C1 segment of cervical spinal cord (tissue), 14 donors: Measurements from ENCODE around the gene REEP3.
"Not testable (repeated sequence)": the region's sequence is repeated elsewhere in the genome, so short reads cannot be mapped to it uniquely, and the experiment has no call there.

Source experiments
- DNase-seq, 14 donors: peaks; one replicate each; lab custom pipeline; 2025; lab: John Stamatoyannopoulos, UW

Gene REEP3

DNA sequence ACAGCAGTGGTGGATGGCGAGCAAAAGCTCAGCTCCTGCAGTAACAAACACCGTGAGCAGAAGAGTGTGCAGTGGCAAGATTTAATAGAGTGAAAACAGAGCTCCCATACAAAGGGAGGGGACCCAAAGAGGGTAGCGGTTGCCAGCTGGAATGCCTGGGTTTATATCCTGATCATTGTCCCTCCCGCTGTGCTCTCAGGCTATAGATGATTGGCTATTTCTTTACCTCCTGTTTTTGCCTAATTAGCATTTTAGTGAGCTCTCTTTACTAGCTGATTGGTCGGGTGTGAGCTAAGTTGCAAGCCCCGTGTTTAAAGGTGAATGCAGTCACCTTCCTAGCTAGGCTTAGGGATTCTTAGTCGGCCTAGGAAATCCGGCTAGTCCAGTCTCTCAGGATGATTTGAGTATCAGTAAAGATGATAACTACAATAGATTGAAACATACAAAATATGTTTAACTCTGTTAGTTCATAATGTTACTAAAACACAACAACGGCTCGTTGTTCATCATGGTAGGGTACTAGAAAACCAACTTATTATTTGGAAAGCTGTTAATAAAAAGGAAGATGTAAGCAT, 143.9 kb downstream of the REEP3 start:
- DNase-seq: not testable (repeated sequence)

DNA sequence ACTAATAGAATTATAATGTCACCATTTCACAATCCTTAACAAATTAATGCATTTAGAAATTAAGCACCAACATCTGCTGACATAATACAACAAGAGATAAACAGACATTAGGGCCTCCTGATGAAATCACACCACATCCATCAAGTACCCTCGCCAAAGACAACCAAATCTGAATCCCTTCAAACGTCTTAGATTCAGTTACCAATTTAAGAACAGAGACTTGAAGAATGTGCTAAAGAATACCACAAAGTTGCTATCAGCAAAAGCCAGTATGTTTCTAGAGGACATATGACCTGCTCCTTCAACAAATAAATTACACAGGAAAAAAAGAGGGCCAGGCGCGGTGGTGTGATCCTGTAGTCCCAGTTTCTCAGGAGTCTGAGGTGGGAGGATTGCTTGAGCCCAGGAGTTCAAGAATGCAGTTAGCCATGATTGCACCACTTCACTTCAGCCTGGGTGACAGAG, 144.5 kb downstream of the REEP3 start:
- no peak for DNase-seq

DNA sequence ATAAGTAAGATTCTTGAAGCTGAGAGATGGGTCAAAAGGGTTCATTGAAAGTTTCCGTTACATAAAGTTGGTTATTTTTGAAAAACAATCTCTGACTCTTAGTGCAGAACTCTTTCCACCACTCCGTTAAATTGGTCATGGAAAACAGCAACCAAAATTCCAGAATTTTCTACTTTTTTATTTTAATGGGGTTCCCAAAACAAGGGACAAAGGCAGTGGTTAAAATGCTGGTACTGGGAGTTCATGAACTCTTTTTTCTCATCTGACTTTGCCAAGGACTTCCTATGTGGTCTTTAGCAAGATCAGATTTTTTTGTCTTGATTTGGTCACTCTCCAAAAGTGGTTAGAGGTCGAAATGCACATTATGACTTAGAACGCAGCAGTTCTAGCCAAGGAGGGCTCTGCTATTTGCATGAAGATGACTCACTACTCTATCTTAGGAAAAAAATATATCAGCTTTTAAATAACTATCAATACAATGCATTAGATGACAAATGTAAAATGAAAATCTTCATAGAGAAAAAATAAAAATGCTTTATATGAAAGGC, 145.7 kb downstream of the REEP3 start:
- DNase-seq: no peak

DNA sequence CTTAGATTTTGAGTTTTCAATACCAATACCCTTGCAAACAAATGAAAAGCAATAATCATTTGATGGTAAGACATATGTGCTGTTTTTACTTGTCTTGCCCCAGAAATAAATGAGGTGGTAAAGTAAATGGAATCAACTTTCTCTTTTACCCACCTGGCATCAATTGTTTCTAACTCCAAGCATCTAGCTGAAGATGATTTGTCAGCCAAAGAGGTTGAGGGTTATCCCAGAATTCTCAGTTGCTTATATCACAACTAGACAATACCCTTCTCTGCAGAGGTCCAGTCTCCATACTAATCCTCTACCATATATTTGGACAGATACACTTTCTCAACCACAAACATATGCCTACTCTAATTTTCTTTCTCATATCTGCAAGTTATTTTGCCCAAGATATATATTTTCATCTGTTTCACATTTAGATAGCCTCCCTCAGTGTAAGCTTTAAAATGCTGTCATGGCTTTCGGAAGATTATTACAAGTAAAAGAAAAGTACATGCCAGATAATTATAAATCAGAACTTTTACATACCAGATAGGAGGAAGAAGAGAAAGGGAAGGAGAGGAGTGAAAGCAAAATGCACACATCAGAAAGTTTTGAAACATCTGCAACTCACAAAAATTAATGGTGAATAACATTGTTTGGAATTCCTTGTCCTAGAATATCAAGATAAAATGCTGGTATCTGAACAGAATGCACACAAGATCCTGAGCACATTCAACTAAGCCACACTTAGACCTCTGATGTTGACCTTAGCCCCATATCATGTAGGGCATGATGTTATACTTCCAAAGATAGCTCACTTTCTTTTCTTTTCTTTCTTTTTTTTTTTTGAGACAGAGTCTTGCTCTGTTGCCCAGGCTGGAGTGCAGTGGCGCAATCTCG, 146.6 kb downstream of the REEP3 start:
- DNase-seq: no peak

DNA sequence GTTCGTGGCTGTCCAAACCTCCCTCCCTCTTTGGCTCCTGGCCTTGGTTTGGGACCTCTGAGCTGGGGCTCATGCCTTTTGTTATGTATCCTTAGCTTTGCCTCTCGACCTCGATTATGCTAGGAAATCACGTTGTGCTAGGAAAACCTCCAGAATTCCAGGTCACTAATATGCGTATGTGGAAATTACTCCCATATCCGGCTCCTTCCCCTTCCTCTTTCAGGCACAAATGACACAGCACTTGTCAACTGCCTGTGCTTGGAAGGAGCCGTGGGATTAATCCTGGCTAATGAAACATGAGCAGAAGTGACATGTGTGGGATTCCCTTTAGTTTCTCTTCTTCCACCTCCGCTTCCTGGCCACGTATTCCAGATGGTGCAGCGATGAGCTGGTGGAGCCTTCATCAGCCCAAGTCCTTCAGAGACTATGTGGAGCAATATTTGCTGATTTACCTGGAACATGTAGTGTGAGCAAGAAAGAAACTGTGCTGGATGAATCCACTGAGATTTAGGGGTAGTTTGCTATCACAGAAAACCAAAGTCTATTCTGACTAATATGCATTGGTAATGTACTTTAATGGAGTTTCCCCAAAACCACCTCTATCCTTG, 149.2 kb downstream of the REEP3 start:
- no peak for DNase-seq

DNA sequence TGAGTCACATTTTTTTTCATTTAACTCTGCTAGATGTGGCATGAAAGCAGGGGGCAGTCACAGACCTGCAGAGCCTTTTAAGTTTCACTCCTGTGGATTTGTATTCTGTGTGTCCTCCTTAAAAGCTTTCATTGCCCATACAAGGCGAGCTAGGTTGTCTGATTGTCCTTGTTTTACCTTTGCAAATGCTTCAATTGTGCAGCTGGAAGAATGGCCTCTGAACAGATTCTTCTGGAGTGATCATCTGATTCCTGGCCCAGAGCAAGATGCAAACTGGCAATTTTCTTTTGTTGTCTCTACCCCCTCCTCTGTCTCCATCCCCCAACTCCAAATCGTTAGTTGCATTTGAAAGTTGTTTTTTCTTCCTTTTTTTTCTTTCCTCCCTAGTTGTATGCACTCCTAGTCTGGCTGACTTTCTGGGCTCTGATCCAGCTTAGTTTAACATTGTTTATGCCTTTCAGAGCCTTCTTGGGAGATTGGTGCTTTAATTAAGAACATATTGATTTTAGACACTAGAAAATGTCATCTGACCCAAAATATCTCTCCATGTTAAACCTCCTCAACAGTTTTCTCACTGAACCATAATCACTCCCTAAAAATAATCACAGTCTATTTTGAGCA, 150.2 kb downstream of the REEP3 start:
- DNase-seq: no peak

DNA sequence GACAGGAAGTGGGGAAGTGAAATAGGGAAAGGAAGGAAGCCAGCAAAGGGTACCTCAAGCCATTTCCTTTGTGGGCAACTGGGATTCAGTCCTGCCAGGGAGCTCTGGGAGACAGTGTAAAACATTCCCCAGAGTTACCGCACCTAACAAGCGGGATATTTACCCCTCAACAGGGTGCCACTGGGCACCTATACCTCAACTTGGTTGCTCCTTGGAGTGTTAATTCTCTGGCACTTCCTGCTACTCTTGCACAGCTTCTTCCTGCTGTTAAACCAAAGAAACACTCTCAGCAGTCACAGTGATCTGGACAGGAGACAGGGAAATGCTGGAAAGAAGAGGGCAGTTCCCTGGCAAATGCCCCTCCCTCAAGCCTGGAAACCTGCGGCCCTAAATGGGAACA, 151.3 kb downstream of the REEP3 start:
- DNase-seq: no peak

DNA sequence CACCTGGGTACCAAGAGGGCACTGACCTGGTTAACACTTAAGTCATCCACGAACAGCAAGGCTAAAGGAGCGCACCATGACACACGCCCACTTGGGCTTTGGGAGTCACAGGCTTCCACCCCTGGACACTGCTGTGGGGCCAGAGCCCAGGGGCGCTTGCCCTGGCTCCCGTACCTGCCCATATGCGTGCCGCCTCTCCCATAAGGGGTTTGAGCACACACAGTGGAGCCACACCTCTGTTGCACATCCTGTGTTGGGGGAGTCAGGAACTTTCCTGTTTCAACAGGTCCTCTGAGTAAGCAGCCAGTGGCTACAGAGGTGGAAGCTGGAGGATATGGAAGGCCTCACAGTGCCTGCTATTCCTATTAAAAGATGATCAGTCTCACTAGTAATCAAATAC, 152.0 kb downstream of the REEP3 start:
- no peak for DNase-seq

DNA sequence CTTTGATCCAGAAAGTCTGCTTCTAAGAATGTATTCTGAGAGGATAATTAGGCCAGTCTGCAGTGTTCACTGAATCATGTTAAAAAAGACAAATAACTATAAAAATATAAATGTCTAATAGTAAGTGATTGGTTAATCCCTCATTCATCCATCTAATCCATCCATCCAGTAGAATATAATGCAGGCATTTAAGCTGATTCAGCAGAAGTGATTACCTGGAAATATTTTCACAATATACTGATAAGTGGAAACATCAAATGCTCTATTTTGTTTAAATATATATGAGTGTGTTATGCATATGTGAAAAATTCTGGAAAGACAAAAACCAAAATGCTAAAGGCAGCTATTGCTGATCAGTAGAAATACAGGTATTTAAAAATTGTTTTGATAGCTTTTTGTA, 152.6 kb downstream of the REEP3 start:
- no peak for DNase-seq
